ENCODE results near the gene PLA2G1B. TPM values are rescaled to one million over a fixed set of nuclear protein-coding genes. Genes with fewer than 3 reads are reported as not detected.

The PLA2G1B gene
- total and polyA plus RNA-seq, 4 donors, result 6.5 to 193 (median 29.1) TPM

GRCh38 chr12:120353556-120354317 lies 26.2 kb upstream of the PLA2G1B start:
- Histone ChIP-seq H3K4me3 (no peak overlapping the region), H3K9me3 (ENCODE audit: control insufficient read depth in 4 of 4, insufficient read depth in 3 of 4, low read length in 3 of 4) (peaks cover 0 to 2% (median 0%) of the 10 kb centered on the region in 4 donors), H3K4me1 (ENCODE audit: control insufficient read depth in 5 of 5, insufficient read depth in 5 of 5, low read length in 5 of 5) (no peaks in the 10 kb centered on the region), H3K27me3 (ENCODE audit: control insufficient read depth in 3 of 3, insufficient read depth in 3 of 3, low read length in 2 of 3) (no peaks in the 10 kb centered on the region), H3K27ac (ENCODE audit: low read depth in 1 of 2, low read length in 1 of 2) (no peak overlapping the region), H3K36me3 (ENCODE audit: control insufficient read depth in 4 of 4, insufficient read depth in 4 of 4, low read length in 4 of 4) (peaks cover 0 to 20% (median 0%) of the 10 kb centered on the region in 4 donors), H3K9ac (ENCODE audit: insufficient read depth in 1 of 2, low read length in 2 of 2) (no peak overlapping the region)
- WGBS, 2 donors, result 87 to 94% methylated on average over 4 of the region's 4 CpGs
- ATAC-seq (ENCODE audit: insufficient read depth, low FRiP score) (no peak), DNase-seq (no peak)
- TF ChIP-seq CTCF (IDR thresholded peaks at IDR 0.05; ENCODE audit: control extremely low read depth, extremely low read depth), result no peak

- Histone ChIP-seq H3K9ac (ENCODE audit: insufficient read depth in 1 of 2, low read length in 2 of 2) (no peak overlapping the region), H3K27ac (ENCODE audit: low read depth in 1 of 2, low read length in 1 of 2) (no peak overlapping the region), H3K9me3 (ENCODE audit: control insufficient read depth in 4 of 4, insufficient read depth in 3 of 4, low read length in 3 of 4) (peaks cover 0 to 2% (median 0%) of the 10 kb centered on the region in 4 donors), H3K27me3 (ENCODE audit: control insufficient read depth in 3 of 3, insufficient read depth in 3 of 3, low read length in 2 of 3) (no peaks in the 10 kb centered on the region), H3K4me1 (ENCODE audit: control insufficient read depth in 5 of 5, insufficient read depth in 5 of 5, low read length in 5 of 5) (no peaks in the 10 kb centered on the region), H3K4me3 (no peak overlapping the region), H3K36me3 (ENCODE audit: control insufficient read depth in 4 of 4, insufficient read depth in 4 of 4, low read length in 4 of 4) (peaks cover 0 to 18% (median 0%) of the 10 kb centered on the region in 4 donors)
- no peak for TF ChIP-seq CTCF (IDR thresholded peaks at IDR 0.05; ENCODE audit: control extremely low read depth, extremely low read depth)
- no peak for ATAC-seq (ENCODE audit: insufficient read depth, low FRiP score)
- WGBS, 2 donors, result 90 to 94% methylated on average over 6 of the region's 6 CpGs
- no peak for DNase-seq
These were observed 25.6 kb upstream of the PLA2G1B start for GRCh38 chr12:120353136-120353535.

- H3K9ac ChIP-seq (ENCODE audit: insufficient read depth in 1 of 2, low read length in 2 of 2), result no peak overlapping the region
- DNase-seq (no peak), ATAC-seq (ENCODE audit: insufficient read depth, low FRiP score) (no peak)
- H3K4me3 ChIP-seq, result no peak overlapping the region
- peaks cover 0 to 2% (median 0%) of the 10 kb centered on the region in 5 donors for H3K4me1 ChIP-seq (ENCODE audit: control insufficient read depth in 5 of 5, insufficient read depth in 5 of 5, low read length in 5 of 5)
- peaks cover 0 to 4% (median 0%) of the 10 kb centered on the region in 4 donors for H3K9me3 ChIP-seq (ENCODE audit: control insufficient read depth in 4 of 4, insufficient read depth in 3 of 4, low read length in 3 of 4)
- TF ChIP-seq CTCF (IDR thresholded peaks at IDR 0.05; ENCODE audit: control extremely low read depth, extremely low read depth), result no peak
- H3K27me3 ChIP-seq (ENCODE audit: control insufficient read depth in 3 of 3, insufficient read depth in 3 of 3, low read length in 2 of 3), result no peaks in the 10 kb centered on the region
- H3K36me3 ChIP-seq (ENCODE audit: control insufficient read depth in 4 of 4, insufficient read depth in 4 of 4, low read length in 4 of 4), result peaks cover 0 to 24% (median 4%) of the 10 kb centered on the region in 4 donors
- 75 to 86% methylated on average over 5 of the region's 5 CpGs for WGBS, 2 donors
- H3K27ac ChIP-seq (ENCODE audit: low read depth in 1 of 2, low read length in 1 of 2), result no peak overlapping the region
These were observed 24.5 kb upstream of the PLA2G1B start for GRCh38 chr12:120352117-120352516.

Data from lung (tissue), 12 donors.